GM10266 (cell line): ENCODE results near the gene PRKCZ.

Source experiments
- DNase-seq: peaks from one replicate; pipeline ENCODE4 v3.0.0; 2012; ENCODE audit errors: extremely low spot score
- TF ChIP-seq, protein P1 (sequence below): IDR thresholded peaks from 2 replicates; pipeline ENCODE4 v1.5.1; 2012; ENCODE audit warnings: mild to moderate bottlenecking, low read depth; ENCODE audit not compliant: control insufficient read depth, insufficient read depth; ENCODE audit errors: missing control alignments

PRKCZ gene

DNA sequence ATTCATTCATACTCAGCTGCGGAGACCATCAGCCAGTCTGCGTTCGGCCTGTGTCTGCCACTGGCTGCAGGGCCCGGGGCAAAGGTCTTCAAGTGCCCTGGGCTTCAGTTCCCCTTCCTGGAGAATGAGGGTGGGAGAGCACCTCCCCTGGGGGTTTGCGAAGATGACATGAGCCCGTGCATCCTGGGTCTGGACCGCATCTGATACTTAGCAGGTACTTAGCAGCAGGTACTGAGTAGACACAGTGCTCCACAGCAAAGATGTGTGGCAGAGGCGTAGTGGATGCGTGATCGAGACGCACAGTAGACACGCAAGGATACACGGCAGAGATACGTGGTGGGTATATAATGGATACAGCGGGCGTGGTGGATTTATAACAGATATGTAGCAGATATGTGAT is 51.3 kb downstream of the PRKCZ start:
- TF ChIP-seq, protein P1, sequence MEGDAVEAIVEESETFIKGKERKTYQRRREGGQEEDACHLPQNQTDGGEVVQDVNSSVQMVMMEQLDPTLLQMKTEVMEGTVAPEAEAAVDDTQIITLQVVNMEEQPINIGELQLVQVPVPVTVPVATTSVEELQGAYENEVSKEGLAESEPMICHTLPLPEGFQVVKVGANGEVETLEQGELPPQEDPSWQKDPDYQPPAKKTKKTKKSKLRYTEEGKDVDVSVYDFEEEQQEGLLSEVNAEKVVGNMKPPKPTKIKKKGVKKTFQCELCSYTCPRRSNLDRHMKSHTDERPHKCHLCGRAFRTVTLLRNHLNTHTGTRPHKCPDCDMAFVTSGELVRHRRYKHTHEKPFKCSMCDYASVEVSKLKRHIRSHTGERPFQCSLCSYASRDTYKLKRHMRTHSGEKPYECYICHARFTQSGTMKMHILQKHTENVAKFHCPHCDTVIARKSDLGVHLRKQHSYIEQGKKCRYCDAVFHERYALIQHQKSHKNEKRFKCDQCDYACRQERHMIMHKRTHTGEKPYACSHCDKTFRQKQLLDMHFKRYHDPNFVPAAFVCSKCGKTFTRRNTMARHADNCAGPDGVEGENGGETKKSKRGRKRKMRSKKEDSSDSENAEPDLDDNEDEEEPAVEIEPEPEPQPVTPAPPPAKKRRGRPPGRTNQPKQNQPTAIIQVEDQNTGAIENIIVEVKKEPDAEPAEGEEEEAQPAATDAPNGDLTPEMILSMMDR = no peak
- no peak for DNase-seq

DNA sequence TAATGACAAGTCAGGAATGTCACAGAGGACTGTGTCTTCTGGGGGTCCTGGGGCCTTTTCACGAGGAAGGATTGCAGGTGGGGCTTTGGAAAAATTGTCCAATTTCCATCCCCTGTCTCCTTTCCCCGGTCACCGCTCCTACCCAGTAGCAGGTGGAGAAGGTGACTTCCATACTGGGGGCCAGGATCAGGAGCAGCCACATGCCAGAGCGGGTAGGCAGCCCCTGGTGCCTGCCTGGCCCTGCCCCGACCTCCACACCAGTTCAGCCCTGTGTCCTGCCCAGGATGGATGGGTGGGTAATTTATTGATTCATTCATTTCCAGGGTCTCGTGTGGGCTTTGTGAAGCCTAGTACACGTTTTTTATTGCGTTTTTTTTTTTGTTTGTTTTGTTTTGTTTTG is 51.7 kb downstream of the PRKCZ start:
- no peak for DNase-seq
- TF ChIP-seq, protein P1 = no peak

DNA sequence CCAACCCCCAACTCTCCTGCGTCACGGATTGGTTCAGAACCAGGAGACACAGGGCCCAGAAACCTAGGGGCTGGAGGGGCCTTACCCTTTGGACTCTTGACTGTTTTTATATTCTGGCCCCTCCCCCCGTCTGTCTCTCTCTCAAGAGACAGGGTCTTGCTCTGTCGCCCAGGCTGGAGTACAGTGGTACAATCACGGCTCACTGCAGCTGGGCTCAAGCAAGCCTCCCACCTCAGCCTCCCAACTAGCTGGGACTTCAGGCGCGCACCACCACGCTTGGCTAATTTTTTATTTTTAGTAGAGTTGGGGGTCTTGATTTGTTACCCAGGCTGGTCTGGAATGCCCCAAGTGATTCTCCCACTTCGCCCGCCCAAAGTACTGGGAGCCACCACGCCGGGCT is 52.5 kb downstream of the PRKCZ start:
- no peak for DNase-seq
- TF ChIP-seq, protein P1 = no peak

DNA sequence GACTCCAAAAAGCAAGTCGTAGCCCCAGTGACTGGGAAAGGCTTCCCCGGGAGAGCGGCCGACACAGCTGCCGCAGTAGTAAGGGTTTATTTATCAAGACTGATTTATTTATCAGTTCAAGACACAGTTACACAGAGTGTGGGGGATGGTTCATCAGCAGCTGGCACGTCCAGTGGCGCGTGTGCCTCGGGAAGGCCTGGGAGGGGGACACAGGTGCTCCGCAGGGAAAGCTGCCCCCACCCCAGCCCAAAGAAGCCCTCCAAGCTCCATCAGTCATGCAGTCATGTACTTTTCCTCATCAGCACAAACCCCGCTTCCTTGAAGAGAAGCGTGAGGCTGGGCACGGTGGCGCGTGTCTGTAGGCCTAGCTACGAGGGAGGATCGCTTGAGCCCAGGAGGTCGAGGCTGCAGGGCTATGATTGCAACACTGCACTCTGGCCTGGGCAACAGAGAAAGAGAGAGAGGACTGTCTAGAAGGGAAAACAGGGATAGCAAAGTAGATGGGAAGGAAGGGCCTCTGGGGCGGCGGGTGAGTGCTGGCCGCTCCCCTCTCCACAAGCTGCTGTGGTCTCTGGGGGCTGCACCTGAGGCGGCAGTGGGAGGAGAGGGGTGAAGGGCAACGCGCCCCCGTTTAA is 53.2 kb downstream of the PRKCZ start:
- DNase-seq = no peak
- TF ChIP-seq, protein P1 = no peak

DNA sequence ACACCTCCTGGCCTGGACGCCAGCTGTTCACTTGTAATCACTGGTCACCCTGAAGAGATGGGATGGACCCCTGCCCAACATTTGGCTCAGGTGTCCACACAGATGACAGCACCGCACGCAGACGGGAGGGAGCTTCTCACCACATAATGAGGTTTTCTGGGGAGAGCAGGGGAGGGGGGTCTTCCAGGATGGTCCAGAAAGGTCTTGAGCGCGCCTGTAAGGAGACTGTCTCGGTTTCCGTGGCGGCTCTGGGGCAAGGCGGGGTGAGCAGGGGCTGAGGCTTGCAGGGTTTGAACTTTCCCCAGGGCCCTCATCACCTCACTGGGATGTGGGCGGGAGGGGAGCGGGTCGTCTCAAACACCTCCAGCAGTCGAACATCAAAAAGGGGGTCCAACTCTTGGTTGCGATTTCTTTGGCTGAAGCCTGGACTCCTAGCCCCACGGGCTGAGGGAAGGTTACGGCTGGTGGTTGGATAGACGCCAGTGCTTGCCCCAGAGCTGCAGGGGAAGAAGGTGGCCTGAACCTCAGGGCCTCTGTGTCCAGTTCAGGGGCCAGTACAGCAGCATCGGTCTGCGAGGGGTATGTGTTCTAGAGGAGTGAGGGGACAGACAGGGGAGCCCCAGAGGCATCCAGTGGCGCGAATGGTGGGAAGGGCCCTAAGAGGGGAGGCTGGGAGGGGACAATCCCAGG is 53.8 kb downstream of the PRKCZ start:
- TF ChIP-seq, protein P1 = no peak
- DNase-seq = no peak

DNA sequence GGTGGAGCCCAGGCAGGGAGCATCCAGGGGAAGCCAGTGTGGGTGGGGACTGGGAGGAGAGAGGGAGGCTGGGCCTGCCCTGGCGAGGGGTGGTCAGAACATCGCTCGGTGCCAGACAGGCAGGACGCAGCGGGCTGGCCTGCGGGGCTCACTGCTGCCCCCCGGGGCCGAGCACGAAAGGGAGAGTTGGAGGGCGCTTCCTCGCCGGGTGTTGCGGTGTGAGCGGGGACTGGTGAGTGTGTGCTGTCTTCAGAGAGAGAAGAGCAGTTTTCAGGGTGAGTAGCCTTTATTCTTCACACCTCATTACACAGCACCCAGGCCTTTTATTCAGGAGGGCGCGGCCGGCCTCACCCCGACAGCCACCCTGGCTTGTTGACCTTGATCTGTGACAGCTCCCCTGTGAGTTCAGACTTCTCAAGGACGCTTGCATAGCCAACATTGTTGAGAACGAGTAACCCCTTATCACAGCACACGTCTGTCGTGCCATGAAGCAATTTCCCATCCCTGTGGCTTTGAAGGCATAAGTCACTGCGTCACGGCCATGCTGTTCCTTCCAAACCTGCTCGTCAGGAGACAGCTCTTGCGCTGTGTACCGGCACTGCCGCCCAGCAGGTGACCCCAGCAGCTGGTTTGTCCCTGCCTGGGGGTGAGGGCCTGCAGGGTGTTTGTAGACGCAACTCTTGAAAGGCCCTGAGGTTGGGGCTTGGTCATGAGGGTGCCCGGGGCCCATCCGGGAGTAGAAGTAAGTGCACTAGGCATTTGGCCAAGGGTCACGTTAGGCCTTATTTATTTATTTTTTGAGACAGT is 54.6 kb downstream of the PRKCZ start:
- TF ChIP-seq, protein P1 = no peak
- no peak for DNase-seq

DNA sequence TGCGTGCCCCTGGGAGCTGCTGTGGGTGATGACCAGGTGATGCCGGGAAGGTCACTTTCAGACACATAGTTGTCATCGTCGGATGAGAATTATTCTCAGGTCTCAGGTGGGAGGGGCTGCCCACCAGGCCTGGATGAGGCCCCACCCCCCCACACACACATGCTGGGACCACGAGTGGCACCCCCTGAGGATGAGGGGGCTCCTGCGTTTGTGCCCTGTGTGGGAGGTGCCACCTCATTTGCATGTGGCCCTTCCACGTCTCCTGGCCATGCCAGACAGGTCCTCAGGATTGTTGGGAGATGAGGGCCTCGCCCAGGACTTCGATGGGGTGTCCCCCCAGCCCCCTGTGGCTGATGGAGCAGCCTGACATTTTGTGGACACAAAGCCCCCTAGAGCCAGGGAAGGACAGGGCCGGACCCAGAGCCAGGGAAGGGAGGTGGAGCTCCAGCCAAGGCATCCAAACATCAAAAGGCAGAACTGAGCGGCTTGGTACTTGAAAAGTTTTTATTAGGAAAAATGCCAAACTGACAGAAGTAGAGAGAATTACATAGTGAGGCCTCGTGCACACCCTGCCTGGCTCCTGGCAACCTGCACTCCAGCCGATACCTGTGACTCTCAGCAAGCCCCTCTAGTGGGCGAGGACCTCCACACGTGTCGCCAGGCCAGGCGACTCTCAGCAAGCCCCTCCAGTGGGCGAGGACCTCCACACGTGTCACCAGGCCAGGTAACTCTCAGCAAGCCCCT is 55.7 kb downstream of the PRKCZ start:
- DNase-seq = no peak
- TF ChIP-seq, protein P1 = no peak
